ENCODE data around the gene NANS. TPM values are rescaled to one million over a fixed set of nuclear protein-coding genes. Genes with fewer than 3 reads are reported as not detected.

Gene NANS
- total and polyA plus RNA-seq, 4 donors: 23.4 to 55.4 (median 42.8) TPM

DNA sequence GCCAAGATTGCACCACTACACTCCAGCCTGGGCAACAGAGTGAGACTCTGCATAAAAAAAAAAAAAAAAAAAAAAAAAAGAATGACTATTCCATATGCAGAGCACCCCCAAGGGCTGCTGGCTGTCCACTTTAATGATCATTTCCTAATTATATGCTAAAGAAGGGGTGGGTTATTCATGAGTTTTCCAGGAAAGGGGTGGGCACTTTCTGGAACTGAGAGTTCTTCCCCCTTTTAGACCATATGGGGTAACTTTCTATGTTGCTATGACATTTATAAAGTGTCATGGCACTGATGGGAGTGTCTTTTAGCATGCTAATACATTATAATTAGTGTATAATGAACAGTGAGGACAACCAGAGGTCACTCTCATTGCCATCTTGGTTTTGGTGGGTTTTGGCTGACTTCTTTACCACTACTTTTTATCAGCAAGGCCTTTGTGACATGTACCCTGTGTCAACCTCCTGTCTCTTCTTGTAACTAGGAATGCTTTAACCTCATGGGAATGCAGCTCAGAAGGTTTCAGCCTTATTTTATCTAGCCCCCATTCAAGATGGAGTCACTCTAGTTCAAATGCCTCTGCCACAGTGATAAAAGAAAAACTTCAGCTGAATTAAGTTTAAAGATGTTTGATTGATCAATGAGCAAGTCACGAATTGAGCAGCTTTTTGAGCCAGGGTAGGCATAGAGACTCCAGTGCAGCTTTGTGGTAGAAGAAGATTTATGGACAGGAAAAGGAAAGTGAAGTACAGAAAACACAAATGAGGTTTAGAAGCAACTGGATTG, 7.1 kb upstream of the NANS start:
- no peak for DNase-seq (ENCODE audit: low spot score)
- H3K27ac ChIP-seq (ENCODE audit: low read depth in 1 of 2, low read length in 2 of 2): no peak overlapping the region
- H3K4me3 ChIP-seq (ENCODE audit: low read depth in 1 of 3, low read length in 3 of 3): no peak overlapping the region
- no peaks in the 10 kb centered on the region for H3K4me1 ChIP-seq (ENCODE audit: control insufficient read depth in 4 of 4, insufficient read depth in 4 of 4, low read length in 3 of 4)
- 77% methylated on average over 1 of the region's 1 CpG for WGBS
- no peak overlapping the region for H3K9ac ChIP-seq (ENCODE audit: low read depth in 1 of 2, low read length in 2 of 2)
- no peaks in the 10 kb centered on the region for H3K36me3 ChIP-seq (ENCODE audit: control insufficient read depth in 4 of 4, insufficient read depth in 3 of 4, low read depth in 1 of 4, low read length in 3 of 4)
- no peaks in the 10 kb centered on the region for H3K27me3 ChIP-seq (ENCODE audit: control insufficient read depth in 4 of 4, insufficient read depth in 4 of 4, low read length in 3 of 4)
- no peaks in the 10 kb centered on the region for H3K9me3 ChIP-seq (ENCODE audit: control insufficient read depth in 4 of 4, low read length in 3 of 4)
- TF ChIP-seq, protein P1, sequence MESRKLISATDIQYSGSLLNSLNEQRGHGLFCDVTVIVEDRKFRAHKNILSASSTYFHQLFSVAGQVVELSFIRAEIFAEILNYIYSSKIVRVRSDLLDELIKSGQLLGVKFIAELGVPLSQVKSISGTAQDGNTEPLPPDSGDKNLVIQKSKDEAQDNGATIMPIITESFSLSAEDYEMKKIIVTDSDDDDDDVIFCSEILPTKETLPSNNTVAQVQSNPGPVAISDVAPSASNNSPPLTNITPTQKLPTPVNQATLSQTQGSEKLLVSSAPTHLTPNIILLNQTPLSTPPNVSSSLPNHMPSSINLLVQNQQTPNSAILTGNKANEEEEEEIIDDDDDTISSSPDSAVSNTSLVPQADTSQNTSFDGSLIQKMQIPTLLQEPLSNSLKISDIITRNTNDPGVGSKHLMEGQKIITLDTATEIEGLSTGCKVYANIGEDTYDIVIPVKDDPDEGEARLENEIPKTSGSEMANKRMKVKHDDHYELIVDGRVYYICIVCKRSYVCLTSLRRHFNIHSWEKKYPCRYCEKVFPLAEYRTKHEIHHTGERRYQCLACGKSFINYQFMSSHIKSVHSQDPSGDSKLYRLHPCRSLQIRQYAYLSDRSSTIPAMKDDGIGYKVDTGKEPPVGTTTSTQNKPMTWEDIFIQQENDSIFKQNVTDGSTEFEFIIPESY (IDR thresholded peaks at IDR 0.05): no peak
- no peak for TF ChIP-seq FOXA1 (IDR thresholded peaks at IDR 0.05)
- no peak for TF ChIP-seq RXRA (IDR thresholded peaks at IDR 0.05)
- TF ChIP-seq NR2F2 (IDR thresholded peaks at IDR 0.05): no peak
- TF ChIP-seq, protein P2, sequence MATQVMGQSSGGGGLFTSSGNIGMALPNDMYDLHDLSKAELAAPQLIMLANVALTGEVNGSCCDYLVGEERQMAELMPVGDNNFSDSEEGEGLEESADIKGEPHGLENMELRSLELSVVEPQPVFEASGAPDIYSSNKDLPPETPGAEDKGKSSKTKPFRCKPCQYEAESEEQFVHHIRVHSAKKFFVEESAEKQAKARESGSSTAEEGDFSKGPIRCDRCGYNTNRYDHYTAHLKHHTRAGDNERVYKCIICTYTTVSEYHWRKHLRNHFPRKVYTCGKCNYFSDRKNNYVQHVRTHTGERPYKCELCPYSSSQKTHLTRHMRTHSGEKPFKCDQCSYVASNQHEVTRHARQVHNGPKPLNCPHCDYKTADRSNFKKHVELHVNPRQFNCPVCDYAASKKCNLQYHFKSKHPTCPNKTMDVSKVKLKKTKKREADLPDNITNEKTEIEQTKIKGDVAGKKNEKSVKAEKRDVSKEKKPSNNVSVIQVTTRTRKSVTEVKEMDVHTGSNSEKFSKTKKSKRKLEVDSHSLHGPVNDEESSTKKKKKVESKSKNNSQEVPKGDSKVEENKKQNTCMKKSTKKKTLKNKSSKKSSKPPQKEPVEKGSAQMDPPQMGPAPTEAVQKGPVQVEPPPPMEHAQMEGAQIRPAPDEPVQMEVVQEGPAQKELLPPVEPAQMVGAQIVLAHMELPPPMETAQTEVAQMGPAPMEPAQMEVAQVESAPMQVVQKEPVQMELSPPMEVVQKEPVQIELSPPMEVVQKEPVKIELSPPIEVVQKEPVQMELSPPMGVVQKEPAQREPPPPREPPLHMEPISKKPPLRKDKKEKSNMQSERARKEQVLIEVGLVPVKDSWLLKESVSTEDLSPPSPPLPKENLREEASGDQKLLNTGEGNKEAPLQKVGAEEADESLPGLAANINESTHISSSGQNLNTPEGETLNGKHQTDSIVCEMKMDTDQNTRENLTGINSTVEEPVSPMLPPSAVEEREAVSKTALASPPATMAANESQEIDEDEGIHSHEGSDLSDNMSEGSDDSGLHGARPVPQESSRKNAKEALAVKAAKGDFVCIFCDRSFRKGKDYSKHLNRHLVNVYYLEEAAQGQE (IDR thresholded peaks at IDR 0.05): no peak
- TF ChIP-seq SP1 (IDR thresholded peaks at IDR 0.05): no peak

DNA sequence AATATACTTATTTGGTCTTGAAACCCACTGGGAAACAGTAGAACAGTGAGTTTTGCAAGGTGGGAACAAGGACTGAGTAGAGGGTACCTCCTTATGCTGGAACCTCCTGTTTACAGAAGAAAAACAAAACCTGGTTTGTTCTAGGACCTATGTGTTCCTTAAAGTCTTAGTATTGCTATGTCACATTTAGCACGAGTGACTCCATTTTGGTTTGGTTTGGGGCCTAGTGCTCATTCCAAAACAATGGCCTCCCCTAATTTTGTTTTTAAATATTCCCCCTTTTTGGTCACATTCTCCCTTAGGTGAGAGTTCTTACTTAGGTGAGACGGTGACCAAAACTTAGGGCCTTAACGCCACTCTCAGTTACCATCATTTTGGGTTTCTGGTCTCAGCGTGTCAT, 6.2 kb upstream of the NANS start:
- no peak overlapping the region for H3K4me3 ChIP-seq (ENCODE audit: low read depth in 1 of 3, low read length in 3 of 3)
- WGBS: 98% methylated on average over 4 of the region's 4 CpGs
- H3K27ac ChIP-seq (ENCODE audit: low read depth in 1 of 2, low read length in 2 of 2): no peak overlapping the region
- TF ChIP-seq, protein P3, sequence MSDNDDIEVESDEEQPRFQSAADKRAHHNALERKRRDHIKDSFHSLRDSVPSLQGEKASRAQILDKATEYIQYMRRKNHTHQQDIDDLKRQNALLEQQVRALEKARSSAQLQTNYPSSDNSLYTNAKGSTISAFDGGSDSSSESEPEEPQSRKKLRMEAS (IDR thresholded peaks at IDR 0.05): no peak
- TF ChIP-seq HNF4G (IDR thresholded peaks at IDR 0.05): no peak
- TF ChIP-seq YY1 (IDR thresholded peaks at IDR 0.05): no peak
- TF ChIP-seq, protein P4, sequence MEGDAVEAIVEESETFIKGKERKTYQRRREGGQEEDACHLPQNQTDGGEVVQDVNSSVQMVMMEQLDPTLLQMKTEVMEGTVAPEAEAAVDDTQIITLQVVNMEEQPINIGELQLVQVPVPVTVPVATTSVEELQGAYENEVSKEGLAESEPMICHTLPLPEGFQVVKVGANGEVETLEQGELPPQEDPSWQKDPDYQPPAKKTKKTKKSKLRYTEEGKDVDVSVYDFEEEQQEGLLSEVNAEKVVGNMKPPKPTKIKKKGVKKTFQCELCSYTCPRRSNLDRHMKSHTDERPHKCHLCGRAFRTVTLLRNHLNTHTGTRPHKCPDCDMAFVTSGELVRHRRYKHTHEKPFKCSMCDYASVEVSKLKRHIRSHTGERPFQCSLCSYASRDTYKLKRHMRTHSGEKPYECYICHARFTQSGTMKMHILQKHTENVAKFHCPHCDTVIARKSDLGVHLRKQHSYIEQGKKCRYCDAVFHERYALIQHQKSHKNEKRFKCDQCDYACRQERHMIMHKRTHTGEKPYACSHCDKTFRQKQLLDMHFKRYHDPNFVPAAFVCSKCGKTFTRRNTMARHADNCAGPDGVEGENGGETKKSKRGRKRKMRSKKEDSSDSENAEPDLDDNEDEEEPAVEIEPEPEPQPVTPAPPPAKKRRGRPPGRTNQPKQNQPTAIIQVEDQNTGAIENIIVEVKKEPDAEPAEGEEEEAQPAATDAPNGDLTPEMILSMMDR (IDR thresholded peaks at IDR 0.05; ENCODE audit: low read depth, low read length, missing input control): no peak
- no peak for TF ChIP-seq RXRA (IDR thresholded peaks at IDR 0.05)
- TF ChIP-seq, protein P1 (IDR thresholded peaks at IDR 0.05): no peak
- no peak for TF ChIP-seq HNF4A (conservative IDR thresholded peaks at IDR 0.05)
- no peak for TF ChIP-seq FOXA1 (IDR thresholded peaks at IDR 0.05)
- TF ChIP-seq GABPA (IDR thresholded peaks at IDR 0.05 in 1 of 2, conservative IDR thresholded peaks at IDR 0.05 in 1 of 2): no peak
- TF ChIP-seq TAF1 (conservative IDR thresholded peaks at IDR 0.05): no peak
- no peak for TF ChIP-seq SP1 (IDR thresholded peaks at IDR 0.05)
- no peak for TF ChIP-seq FOXA2 (IDR thresholded peaks at IDR 0.05)
- TF ChIP-seq, protein P5, sequence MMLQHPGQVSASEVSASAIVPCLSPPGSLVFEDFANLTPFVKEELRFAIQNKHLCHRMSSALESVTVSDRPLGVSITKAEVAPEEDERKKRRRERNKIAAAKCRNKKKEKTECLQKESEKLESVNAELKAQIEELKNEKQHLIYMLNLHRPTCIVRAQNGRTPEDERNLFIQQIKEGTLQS (IDR thresholded peaks at IDR 0.05): no peak
- TF ChIP-seq, protein P2 (IDR thresholded peaks at IDR 0.05): no peak
- no peak for TF ChIP-seq EGR1 (IDR thresholded peaks at IDR 0.05; ENCODE audit: low read depth in 2 of 2)
- TF ChIP-seq NR2F2 (IDR thresholded peaks at IDR 0.05): no peak
- TF ChIP-seq JUND (IDR thresholded peaks at IDR 0.05): no peak
- no peak for TF ChIP-seq RAD21 (IDR thresholded peaks at IDR 0.05)
- H3K9me3 ChIP-seq (ENCODE audit: control insufficient read depth in 4 of 4, low read length in 3 of 4): no peaks in the 10 kb centered on the region
- H3K27me3 ChIP-seq (ENCODE audit: control insufficient read depth in 4 of 4, insufficient read depth in 4 of 4, low read length in 3 of 4): no peaks in the 10 kb centered on the region
- no peaks in the 10 kb centered on the region for H3K36me3 ChIP-seq (ENCODE audit: control insufficient read depth in 4 of 4, insufficient read depth in 3 of 4, low read depth in 1 of 4, low read length in 3 of 4)
- no peaks in the 10 kb centered on the region for H3K4me1 ChIP-seq (ENCODE audit: control insufficient read depth in 4 of 4, insufficient read depth in 4 of 4, low read length in 3 of 4)
- no peak overlapping the region for H3K9ac ChIP-seq (ENCODE audit: low read depth in 1 of 2, low read length in 2 of 2)
- DNase-seq (ENCODE audit: low spot score): no peak
